ENCODE data around the gene OTOG. TPM values are rescaled to one million over a fixed set of nuclear protein-coding genes. Genes with fewer than 3 reads are reported as not detected.

Gene OTOG
- total RNA-seq, 1 experiment from 2014 or later = not detected

DNA sequence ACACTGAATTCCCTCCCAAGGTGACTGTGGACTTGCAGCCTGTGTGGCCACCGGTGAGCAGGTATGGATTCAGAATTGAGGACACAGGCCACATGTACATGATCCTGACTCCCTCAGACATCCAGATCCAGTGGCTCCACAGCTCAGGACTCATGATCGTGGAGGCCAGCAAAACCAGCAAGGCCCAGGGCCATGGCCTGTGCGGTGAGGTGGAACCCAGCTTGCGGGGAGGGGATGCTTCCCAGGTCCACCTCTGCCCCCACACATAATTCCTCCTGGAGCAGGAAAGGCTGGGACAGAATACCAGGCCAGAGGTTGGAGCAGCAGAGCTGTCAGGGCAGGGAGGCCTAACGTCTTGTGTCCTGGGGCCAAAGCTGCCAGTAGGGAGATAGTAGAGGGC, 82.1 kb downstream of the OTOG start:
- H3K27me3 ChIP-seq (ENCODE audit: low read length) = peaks cover 37% of the 10 kb centered on the region
- intact Hi-C loops (cut with micrococcal nuclease) = no loop called here

GRCh38 chr11:17630936-17631335, 83.9 kb downstream of the OTOG start:
- ChIA-PET POLR2A (ENCODE audit: unreplicated experiment) (no interaction called here), CTCF (no interaction called here)
- H3K9me3 ChIP-seq (ENCODE audit: low read length) = no peaks in the 10 kb centered on the region
- intact Hi-C loops (cut with micrococcal nuclease) = no loop called here
- TF ChIP-seq EZH2phosphoT487 (IDR thresholded peaks at IDR 0.05; ENCODE audit: borderline replicate concordance, low read length) (no peak), EZH2 (IDR thresholded peaks at IDR 0.05; ENCODE audit: low read length, unreplicated experiment) (no peak)
- TF ChIP-seq, protein P1, sequence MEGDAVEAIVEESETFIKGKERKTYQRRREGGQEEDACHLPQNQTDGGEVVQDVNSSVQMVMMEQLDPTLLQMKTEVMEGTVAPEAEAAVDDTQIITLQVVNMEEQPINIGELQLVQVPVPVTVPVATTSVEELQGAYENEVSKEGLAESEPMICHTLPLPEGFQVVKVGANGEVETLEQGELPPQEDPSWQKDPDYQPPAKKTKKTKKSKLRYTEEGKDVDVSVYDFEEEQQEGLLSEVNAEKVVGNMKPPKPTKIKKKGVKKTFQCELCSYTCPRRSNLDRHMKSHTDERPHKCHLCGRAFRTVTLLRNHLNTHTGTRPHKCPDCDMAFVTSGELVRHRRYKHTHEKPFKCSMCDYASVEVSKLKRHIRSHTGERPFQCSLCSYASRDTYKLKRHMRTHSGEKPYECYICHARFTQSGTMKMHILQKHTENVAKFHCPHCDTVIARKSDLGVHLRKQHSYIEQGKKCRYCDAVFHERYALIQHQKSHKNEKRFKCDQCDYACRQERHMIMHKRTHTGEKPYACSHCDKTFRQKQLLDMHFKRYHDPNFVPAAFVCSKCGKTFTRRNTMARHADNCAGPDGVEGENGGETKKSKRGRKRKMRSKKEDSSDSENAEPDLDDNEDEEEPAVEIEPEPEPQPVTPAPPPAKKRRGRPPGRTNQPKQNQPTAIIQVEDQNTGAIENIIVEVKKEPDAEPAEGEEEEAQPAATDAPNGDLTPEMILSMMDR (conservative IDR thresholded peaks at IDR 0.05; ENCODE audit: low read depth, low read length) = no peak
- H3K9ac ChIP-seq (ENCODE audit: low read length) = no peak overlapping the region
- H3K79me2 ChIP-seq (ENCODE audit: low read length) = no peaks in the 10 kb centered on the region
- no peak overlapping the region for H3K27ac ChIP-seq (ENCODE audit: low read length)
- no peak overlapping the region for H2AFZ ChIP-seq (ENCODE audit: low read length)
- H4K20me1 ChIP-seq (ENCODE audit: low read length) = no peaks in the 10 kb centered on the region
- no peak for DNase-seq
- peaks cover 37% of the 10 kb centered on the region for H3K27me3 ChIP-seq (ENCODE audit: low read length)
- no peak overlapping the region for H3K4me3 ChIP-seq (ENCODE audit: low read length)
- BruUV-seq (replicated peaks) = no TSS peak
- H3K4me1 ChIP-seq (ENCODE audit: insufficient read depth, low read length) = no peaks in the 10 kb centered on the region
- H3K36me3 ChIP-seq (ENCODE audit: low read depth, low read length) = no peaks in the 10 kb centered on the region
- H3F3A ChIP-seq (ENCODE audit: low read length, unreplicated experiment) = no peaks in the 10 kb centered on the region
- H3K9me2 ChIP-seq (replicated peaks; ENCODE audit: low read length) = no peaks in the 10 kb centered on the region
- H3K4me2 ChIP-seq (ENCODE audit: low read length) = no peak overlapping the region
- ATAC-seq = no peak

More for the DNA sequence above, 82.1 kb downstream of the OTOG start:
- no TSS peak for BruUV-seq (replicated peaks)
- ATAC-seq = no peak
- Histone ChIP-seq H3K9me3 (ENCODE audit: low read length) (no peaks in the 10 kb centered on the region), H3F3A (ENCODE audit: low read length, unreplicated experiment) (no peaks in the 10 kb centered on the region), H3K4me1 (ENCODE audit: insufficient read depth, low read length) (no peaks in the 10 kb centered on the region), H2AFZ (ENCODE audit: low read length) (no peak overlapping the region), H3K9ac (ENCODE audit: low read length) (no peak overlapping the region), H3K36me3 (ENCODE audit: low read depth, low read length) (no peaks in the 10 kb centered on the region), H3K9me2 (replicated peaks; ENCODE audit: low read length) (no peaks in the 10 kb centered on the region), H3K4me2 (ENCODE audit: low read length) (no peak overlapping the region), H3K4me3 (ENCODE audit: low read length) (no peak overlapping the region), H3K79me2 (ENCODE audit: low read length) (no peaks in the 10 kb centered on the region), H4K20me1 (ENCODE audit: low read length) (no peaks in the 10 kb centered on the region), H3K27ac (ENCODE audit: low read length) (no peak overlapping the region)
- CTCF ChIA-PET = no interaction called here
- TF ChIP-seq, protein P1 (conservative IDR thresholded peaks at IDR 0.05; ENCODE audit: low read depth, low read length) = no peak
- TF ChIP-seq EZH2phosphoT487 (IDR thresholded peaks at IDR 0.05; ENCODE audit: borderline replicate concordance, low read length) (no peak), EZH2 (IDR thresholded peaks at IDR 0.05; ENCODE audit: low read length, unreplicated experiment) (no peak)
- no peak for DNase-seq
- POLR2A ChIA-PET (ENCODE audit: unreplicated experiment) = no interaction called here

DNA sequence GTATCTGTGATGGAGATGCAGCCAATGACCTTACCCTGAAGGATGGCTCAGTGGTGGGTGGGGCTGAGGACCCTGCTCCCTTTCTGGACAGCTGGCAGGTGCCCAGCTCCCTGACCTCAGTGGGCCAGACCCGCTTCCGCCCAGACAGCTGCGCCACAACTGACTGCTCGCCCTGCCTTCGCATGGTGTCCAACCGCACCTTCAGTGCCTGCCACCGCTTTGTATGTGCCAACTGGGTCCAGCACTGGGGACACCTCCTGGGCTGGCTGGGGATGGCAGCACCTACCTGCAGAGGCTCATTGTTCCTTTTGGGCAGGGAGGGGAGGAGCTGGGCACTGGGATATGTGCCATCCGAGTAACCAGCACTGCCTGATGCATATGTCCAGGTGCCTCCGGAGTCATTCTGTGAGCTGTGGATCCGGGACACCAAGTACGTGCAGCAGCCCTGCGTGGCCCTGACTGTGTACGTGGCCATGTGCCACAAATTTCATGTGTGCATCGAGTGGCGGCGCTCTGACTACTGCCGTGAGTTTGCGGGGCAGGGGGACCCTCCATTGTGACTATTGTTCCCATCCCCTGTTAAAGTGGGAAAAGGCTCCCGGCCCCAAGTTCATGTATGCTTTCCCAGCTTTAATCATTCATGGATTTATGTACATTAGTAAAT, 84.8 kb downstream of the OTOG start:
- intact Hi-C loops (cut with micrococcal nuclease) = no loop called here
- Histone ChIP-seq H3K4me3 (ENCODE audit: low read length) (no peak overlapping the region), H3K36me3 (ENCODE audit: low read depth, low read length) (no peaks in the 10 kb centered on the region), H2AFZ (ENCODE audit: low read length) (no peak overlapping the region), H4K20me1 (ENCODE audit: low read length) (no peaks in the 10 kb centered on the region), H3K4me1 (ENCODE audit: insufficient read depth, low read length) (no peaks in the 10 kb centered on the region), H3K27me3 (ENCODE audit: low read length) (peaks cover 36% of the 10 kb centered on the region), H3F3A (ENCODE audit: low read length, unreplicated experiment) (no peaks in the 10 kb centered on the region), H3K79me2 (ENCODE audit: low read length) (no peaks in the 10 kb centered on the region), H3K9me2 (replicated peaks; ENCODE audit: low read length) (no peaks in the 10 kb centered on the region), H3K4me2 (ENCODE audit: low read length) (no peak overlapping the region), H3K9ac (ENCODE audit: low read length) (no peak overlapping the region), H3K27ac (ENCODE audit: low read length) (no peak overlapping the region), H3K9me3 (ENCODE audit: low read length) (no peaks in the 10 kb centered on the region)
- TF ChIP-seq EZH2phosphoT487 (IDR thresholded peaks at IDR 0.05; ENCODE audit: borderline replicate concordance, low read length) (no peak), EZH2 (IDR thresholded peaks at IDR 0.05; ENCODE audit: low read length, unreplicated experiment) (no peak)
- CTCF ChIA-PET = no interaction called here
- no peak for DNase-seq
- POLR2A ChIA-PET (ENCODE audit: unreplicated experiment) = interaction anchor here (0.5 kb wide), 1 partner anchor 243 kb away, joined by 3 read pairs; no protein-coding TSS in a partner anchor
- ATAC-seq = no peak
- no TSS peak for BruUV-seq (replicated peaks)
